Measurements from ENCODE around the gene P2RY2.
"Not testable (repeated sequence)": the region's sequence is repeated elsewhere in the genome, so short reads cannot be mapped to it uniquely, and the experiment has no call there.

P2RY2 gene

GRCh38 chr11:73189315-73189714 lies 28.8 kb upstream of the P2RY2 start:
- no peak for DNase-seq

GRCh38 chr11:73189723-73190556 lies 28.1 kb upstream of the P2RY2 start:
- DNase-seq = no peak

DNA sequence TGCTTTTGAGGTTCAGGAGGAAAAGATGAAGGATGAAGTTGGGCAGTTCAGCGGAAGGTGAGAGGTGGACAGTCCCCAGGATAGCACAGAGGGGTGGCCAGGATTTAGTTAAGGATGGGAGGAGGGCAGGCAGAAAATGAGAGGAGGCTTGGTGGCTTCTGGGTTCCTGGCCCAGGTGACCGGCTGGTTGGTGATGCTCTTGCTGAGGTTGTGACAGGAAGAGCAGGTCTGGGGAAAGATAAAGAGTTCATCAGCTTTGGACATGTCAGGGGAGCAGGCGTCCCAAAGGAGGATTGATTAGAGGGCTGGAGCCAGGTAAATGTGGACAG lies 27.6 kb upstream of the P2RY2 start:
- DNase-seq = no peak

- DNase-seq = no peak
Measured at GRCh38 chr11:73191151-73191550, 26.9 kb upstream of the P2RY2 start.

DNA sequence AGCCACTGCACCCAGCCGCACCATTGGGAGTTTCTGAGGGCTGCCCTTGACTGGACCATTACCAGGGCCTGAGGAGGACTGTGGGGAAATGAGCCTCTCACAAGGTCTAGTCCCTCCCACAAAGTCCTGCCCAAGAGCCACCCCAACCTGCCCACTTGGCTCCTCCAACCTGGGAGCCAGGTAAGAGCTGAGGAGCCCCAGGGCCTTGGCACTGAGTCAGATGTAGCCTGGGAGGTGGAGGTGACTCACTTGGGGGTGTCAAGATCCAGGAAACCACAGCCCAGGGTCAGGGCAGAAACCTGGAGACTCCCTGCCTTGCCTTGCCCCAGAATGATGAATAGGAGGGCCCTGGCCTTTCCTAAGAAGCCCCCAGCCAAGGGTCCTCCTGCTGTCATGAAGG lies 25.8 kb upstream of the P2RY2 start:
- DNase-seq = no peak

DNA sequence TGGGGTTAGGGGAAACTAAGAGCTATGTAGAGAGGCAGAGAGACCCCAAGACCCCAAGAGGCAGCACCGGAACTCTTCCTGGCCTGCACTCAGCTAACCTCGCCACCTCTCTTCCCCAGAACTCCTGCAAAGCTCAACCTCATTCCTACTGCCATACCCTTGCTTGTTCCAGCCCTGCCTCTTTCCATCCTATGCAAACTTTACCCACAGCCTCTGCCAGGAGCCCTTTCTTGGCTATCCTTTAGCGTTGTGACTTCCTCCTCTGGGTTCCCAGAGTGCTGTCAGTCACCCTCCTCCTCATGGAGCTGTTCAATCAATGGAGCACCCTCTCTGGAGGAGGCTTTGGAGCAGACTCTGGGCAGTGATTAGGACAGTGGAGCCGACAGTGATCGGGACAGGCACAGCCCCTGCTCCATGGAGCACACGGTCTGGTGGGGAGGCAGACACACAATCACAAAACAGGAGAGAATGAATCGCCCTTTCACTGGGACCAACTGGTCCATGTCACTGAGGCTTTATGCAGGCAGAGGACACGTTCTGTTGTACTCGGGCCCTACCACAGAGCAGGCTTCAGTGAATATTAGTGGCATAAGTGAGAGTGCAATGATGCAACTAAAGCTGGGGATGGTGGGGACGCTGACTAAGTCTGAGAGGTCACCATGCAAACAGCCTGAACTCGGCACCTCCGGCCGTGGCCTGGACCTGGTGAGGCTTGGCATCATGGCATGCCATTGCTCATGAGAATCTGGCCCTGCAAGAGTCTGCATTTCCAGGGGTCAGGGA lies 24.6 kb upstream of the P2RY2 start:
- no peak for DNase-seq

GRCh38 chr11:73194034-73194507 lies 24.0 kb upstream of the P2RY2 start:
- no peak for DNase-seq

DNA sequence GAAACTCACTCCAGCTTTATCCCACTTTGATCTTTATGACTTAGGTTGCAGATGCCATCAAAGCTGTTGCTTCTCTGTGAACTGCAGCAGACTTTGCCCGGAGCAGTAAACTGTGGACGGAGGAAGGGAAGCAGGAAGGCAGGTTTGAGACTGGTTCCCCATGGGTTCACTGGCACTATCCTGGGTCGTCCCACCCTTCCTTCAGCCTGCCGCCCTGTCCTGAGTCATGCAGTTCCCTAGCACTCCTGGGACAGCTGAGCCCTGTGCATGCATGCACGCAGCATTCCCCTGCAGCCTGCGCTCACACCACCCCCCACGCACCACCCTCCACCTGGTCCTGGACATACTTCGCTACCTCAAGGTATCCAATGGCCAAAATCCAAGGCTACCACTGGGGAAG lies 23.5 kb upstream of the P2RY2 start:
- DNase-seq = no peak

- DNase-seq = no peak
Measured at GRCh38 chr11:73195191-73196007, 22.7 kb upstream of the P2RY2 start.

DNA sequence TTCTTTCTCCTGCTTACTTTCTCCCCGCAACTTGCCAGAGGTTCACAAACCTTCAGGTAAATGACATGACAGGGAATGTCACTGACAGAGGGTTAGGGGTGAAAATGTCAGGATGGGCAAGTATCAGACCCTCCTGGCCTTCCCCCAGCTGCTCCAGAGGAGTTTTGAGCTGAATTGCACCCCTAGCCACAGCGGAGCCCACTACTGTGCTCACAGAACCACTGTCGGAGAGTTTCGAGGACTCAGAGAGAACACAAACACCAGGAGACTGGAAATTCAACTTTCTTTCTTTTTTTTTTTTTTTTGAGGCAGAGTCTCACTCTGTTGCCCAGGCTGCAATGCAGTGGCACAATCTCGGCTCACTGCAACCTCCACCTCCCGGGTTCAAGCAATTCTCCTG lies 21.5 kb upstream of the P2RY2 start:
- no peak for DNase-seq

- DNase-seq = no peak
Measured at GRCh38 chr11:73197348-73197747, 20.7 kb upstream of the P2RY2 start.

- not testable (repeated sequence) for DNase-seq
Measured at GRCh38 chr11:73197787-73198186, 20.3 kb upstream of the P2RY2 start.

DNA sequence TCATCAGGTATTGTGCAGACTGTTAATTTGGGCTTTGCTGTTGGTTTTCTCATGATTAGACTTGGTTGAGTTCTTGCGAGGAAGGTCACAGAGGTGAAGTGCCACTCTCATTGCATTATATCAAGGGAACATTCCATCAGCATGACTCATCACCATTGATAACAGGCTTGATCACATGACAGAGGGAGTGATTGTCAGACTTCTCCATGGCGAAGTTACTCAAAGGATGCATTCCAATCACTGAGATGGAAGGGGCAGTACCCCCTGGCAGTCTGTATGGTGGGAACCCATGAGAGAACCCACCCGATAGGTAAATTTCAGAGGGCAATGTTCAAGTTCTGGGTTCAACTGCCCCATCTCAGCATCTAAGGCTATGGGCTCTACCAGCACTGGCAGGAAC lies 19.4 kb upstream of the P2RY2 start:
- no peak for DNase-seq

DNA sequence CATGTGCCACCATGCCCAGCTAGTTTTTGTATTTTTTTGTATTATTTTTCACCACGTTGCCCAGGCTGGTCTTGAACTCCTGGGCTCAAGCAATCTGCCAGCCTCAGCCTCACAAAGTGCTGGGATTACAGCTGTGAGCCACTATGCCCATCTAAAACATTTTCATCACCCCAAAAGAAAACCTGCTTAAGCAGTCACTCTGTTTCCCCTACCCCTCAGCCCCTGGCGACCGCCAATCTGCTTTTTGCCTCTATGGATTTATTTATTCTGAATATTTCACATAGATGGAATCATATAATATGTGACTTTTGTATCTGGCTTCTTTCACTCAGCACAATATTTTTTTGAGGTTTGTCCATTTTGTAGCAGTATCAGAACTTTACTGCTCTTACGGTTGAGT lies 18.6 kb upstream of the P2RY2 start:
- no peak for DNase-seq

- no peak for DNase-seq
Measured at GRCh38 chr11:73200256-73200655, 17.8 kb upstream of the P2RY2 start.

DNA sequence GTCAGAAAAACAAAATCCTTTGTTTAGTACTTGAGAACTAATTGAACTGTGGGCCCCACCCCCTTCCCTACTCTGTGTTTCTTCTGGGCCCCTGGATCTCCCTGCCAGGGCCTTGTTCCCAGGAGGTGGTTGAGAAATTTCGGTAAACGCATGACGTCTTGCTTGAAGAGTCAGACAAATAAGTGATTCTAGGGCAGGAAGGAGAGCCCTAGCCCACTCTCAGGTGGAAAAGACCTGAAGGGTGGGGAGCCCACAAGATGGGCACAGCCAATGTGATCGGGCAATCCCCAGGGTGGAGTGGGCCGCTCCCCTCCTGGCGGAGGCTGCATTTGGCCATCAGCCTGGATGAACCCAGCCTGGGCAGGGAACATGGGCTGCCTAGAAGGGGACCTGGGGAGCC lies 16.8 kb upstream of the P2RY2 start:
- DNase-seq = no peak

- no peak for DNase-seq
Measured at GRCh38 chr11:73201888-73202780, 15.9 kb upstream of the P2RY2 start.

- no peak for DNase-seq
Measured at GRCh38 chr11:73203322-73203721, 14.8 kb upstream of the P2RY2 start.

- DNase-seq = no peak
Measured at GRCh38 chr11:73203790-73204189, 14.3 kb upstream of the P2RY2 start.

- no peak for DNase-seq
Measured at GRCh38 chr11:73204711-73205121, 13.4 kb upstream of the P2RY2 start.

- DNase-seq = no peak
Measured at GRCh38 chr11:73205661-73206343, 12.3 kb upstream of the P2RY2 start.

- no peak for DNase-seq
Measured at GRCh38 chr11:73206801-73207200, 11.3 kb upstream of the P2RY2 start.

Measured in stimulated activated naive CD4-positive, alpha-beta T cell treated with Interleukin-2 at 50 U/mL for 16 hours (primary cell).